Skin of body (tissue), 2 donors: Measurements from ENCODE around the gene ZBTB4. TPM values are rescaled to one million over a fixed set of nuclear protein-coding genes. Genes with fewer than 3 reads are reported as not detected.
A peak's percentile ranks its signal among the peaks of the same experiment; 100 is the strongest.
"Not testable (repeated sequence)": the region's sequence is repeated elsewhere in the genome, so short reads cannot be mapped to it uniquely, and the experiment has no call there.

Experiments
- DNase-seq: peaks from one replicate; lab custom pipeline; 2025; lab: John Stamatoyannopoulos, UW
- total RNA-seq: library from RNA; depleted of rRNA; stranded (reverse); fragments of >200 nt; gene quantifications from one replicate; pipeline ENCODE4 v1.2.3, GENCODE V29; 2014

ZBTB4 gene
- total RNA-seq, 1 donor from 2014 or later: 16.7 TPM

DNA sequence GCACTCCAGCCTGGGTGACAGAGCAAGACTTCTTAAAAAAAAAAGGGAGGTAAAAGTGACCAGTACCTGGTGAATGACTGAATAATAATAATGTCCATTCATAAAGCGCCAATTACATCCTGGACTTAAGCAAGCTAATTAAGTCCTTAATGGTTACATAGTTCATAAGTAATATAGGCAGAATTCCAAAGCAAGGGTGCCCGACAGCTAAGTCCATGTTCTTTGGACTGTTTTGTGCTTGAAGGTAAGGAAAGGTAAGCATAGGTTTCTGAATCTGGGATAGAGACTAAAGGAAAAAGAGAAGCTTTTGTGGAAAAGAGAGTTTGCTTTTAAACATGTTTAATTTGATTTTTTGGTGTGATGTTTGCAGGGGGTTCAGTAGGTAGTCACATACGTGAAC is 14.5 kb upstream of the ZBTB4 start:
- DNase-seq: no peak

GRCh38 chr17:7491583-7491982 is 12.2 kb upstream of the ZBTB4 start:
- DNase-seq: no peak

DNA sequence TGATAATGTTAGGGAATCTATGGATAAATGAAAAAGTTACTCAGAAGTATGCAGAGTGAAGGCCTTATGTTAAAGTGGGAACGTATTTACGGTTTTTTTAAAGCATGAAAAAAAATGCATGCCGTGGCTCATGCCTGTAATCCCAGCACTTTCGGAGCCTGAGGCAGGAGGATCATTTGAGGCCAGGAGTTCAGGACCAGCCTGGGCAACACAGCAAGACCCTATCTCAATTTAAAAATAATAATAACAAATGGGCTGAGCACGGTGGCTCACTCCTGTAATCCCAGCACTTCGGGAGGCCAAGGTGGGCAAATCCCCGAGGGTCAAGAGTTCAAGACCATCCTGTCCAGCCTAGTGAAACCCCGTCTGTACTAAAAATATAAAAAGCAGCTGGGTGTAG is 10.7 kb upstream of the ZBTB4 start:
- DNase-seq: no peak

DNA sequence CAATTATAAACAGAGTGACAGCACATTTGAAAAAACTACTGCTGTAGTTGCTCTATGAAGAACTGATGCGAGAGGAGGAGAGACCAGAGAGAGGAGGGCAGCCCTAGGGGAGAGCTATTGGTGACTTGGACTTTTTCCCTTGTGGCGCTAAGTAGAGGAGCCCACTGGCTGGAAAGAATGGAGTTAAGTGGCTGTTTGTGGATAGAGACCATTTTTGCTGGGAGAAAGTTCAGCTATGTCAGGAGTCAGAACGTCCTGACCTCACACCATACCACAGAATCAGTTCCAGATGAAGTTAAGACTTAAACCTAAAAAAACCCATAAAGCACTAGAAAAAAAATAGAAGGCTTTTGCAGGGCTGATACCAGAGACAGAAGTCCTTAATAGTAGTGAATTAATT is 6.8 kb upstream of the ZBTB4 start:
- DNase-seq: peak; percentile 40

DNA sequence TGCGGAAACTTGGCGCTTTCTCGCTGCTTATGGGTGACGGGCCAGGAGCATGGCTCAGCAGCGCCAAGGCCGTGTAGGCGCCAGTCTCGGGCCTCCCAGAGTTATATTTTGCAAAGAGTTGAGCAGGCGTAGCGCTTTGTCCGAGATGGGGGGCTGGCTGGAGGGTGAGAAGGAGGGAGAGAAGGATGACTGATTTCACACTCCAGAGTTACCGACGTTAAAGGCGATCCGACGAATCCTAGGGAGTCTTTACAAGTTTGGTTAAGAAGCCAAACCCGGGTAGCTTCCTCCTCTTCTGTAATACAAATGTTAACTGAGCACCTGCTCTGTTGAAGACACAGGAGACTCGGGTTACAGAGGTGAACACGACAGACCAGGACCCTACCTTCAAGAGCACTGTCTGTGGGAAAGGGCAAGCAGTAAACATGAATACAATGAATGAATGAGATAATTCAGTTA is 5.5 kb upstream of the ZBTB4 start:
- DNase-seq: no peak

- DNase-seq: peak; percentile 98
Measured at GRCh38 chr17:7484067-7484918, 4.9 kb upstream of the ZBTB4 start, which contains the start of gene POLR2A. POLR2A (plus strand) TSS chr17:7484366.

DNA sequence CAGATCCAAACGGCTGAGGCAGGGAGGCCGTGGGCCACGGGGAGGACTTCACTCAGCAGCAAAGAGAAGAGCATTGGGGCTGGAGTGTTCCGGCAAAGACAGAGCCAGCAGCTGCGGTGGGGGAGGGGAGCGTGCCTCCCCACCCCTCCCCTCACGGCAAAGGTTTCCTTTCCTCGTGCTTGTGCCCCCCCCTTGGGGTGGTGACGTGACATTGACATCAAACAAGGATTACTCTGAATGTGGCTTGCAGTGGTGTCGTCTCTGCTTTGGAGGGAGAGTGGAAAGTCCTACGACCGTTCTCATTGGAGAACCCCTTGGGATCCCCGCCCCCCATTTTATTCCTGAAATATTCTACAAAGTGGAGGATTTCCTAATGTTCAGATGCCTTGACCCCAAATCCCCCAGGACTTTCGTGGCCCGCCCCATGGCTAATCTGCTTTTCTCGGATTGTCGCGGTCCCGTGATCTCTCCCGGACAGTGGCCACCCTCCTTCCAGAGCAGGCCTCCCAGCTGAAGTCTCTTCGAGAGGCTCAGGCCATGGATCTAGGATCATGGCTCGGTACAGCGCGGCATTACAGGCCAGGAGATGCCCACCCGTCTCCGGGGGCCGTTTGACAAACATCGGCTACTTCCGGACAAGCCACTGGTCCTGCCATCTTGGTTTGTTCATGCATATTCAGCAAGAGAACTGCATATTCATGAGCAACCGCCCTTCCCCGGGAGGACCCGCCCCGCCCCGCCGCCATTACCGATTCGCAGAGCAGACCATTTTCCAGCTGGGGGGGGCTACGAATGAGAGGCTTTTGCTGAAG is 4.0 kb upstream of the ZBTB4 start:
- DNase-seq: peak; percentile 97

DNA sequence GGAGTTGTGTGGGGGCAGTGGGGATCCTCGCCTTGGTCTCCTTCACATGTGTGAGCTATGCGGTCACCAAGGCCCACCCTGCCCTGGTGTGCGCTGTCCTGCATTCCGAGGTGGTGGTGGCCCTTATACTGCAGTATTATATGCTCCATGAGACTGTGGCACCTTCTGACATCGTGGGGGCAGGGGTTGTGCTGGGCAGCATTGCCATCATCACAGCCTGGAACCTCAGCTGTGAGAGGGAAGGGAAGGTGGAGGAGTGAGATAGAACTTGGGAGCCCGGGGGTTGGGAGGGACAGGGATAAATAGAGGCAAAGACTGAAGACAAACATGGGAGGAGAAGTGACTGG is 3.3 kb upstream of the ZBTB4 start:
- DNase-seq: not testable (repeated sequence)

GRCh38 chr17:7481842-7482741 is 2.7 kb upstream of the ZBTB4 start:
- DNase-seq: not testable (repeated sequence)

GRCh38 chr17:7481275-7481674 is 1.8 kb upstream of the ZBTB4 start, which contains the start of gene SLC35G6:
SLC35G6 (plus strand) TSS chr17:7481446; CDS start chr17:7481517, 71 bp downstream.
- DNase-seq: not testable (repeated sequence)

DNA sequence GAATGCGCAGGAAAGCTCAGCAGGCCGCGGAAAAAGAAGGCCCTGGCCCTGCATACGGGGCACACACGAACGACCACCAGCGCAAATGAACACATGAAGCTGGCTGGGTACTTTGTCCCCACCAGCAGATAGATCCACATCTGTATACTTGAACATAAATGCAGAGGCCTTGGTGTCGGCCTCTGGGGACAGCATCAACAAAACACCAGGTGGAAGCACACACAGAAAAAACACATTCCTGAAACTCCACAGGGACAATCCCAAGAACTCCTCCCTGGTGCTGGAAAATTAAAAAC is 606 bp upstream of the ZBTB4 start:
- DNase-seq: peak; percentile 31

DNA sequence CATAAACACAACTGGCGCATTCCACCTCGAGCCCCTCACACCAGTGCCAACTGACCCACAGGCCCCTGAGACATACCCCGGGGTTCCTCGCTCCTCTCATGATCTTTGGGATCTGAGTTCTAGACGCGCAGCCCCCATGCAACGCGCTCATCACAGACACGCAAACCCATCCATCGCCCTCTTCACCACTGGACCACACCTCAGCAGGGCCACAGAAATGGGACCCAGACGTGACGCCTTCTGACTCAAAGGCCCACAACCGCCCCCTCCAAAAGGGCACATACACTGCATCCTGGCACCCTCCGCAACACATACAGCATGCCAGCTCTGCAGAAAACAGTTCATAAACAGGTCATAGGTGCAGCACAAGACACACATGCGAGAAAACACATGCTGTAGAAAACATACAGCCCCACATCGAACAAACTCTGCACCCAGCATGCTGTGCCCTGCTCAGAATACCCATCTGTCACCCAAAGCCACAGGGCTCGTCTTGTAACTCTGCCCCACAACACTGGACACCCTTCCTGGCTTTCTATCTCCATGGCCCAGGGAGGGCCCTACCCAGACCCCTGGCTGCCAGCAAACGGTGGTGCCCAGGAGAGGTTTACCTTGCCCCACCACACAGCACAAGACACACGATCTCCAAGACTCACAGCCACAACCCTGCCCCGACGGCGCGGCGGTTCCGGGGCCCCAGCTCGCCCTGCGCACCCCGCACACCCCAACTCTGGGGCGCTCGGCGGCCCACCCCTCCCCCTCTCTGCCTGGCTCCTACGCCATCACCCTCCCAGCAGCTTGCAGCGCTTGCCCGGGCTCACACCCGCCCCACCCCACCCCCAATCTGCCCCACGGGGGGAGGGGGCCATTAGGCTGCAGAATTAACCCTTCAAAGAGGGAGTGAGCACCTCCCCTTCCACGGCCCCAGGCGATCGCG is 887 bp downstream of the ZBTB4 start:
- DNase-seq: no peak

DNA sequence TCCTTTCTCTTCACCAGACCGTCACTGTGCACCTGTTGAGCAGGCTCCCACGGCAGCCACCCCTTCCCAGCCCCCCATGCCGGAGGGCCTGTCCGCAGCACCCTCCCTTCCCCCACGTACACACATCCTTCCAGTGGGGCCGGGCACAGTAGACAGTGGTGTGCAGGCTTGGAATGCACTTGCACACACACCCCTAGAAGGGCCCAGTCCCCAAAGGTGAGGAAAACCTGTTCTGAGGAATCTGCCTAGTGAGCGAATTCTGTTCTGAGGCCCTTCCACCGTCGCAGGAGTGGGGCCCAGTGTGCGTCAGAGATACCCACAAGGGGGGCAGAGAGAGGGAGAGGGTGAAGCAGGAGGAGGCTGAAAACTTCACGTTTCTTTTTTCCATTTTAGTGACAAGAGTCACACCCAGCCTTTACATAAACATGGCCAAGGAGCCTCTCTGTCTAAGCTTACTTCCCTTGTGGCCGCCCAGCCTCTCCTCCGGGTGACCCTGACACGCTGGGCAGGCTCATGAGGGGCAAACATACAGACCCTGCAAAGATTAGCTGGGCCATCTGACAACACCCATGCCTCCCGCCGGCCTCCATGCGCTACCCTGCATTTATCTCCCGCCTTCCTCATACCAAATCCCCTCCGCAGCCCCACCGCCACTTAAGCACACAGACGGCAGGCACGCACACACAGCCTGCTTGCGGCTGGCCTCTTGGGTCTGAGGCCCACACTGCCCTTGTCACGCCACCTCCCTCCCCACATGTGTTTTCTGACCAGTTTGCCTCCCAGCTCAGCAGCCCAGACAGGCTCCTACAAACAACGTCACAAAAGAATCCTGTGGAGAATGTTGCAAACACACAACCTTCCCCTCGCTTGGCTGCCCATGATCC is 1.8 kb downstream of the ZBTB4 start:
- peak; percentile 14 for DNase-seq

GRCh38 chr17:7476951-7477350 is 2.5 kb downstream of the ZBTB4 start:
- no peak for DNase-seq

DNA sequence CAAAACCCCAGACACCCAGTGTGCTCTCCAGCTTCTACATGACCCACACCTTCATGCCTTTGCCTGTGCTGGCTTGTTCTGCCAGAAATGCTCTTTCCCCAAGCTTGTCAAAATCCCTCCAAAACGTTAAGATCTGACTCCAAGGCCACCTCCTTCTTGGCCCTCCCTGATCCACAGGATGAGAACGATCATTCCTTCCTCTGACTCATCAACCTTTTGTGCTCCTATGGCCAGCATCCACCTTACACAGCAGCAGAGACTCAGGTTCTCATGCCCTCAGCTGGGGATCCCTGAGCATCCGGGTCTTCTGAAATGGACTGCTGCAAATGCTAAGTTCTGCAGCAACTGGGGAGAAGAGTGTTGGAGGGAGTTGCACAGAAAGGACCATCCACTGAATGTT is 2.9 kb downstream of the ZBTB4 start:
- DNase-seq: no peak

GRCh38 chr17:7475764-7476422 is 3.5 kb downstream of the ZBTB4 start:
- no peak for DNase-seq

- DNase-seq: not testable (repeated sequence)
Measured at GRCh38 chr17:7474767-7475166, 4.7 kb downstream of the ZBTB4 start.

DNA sequence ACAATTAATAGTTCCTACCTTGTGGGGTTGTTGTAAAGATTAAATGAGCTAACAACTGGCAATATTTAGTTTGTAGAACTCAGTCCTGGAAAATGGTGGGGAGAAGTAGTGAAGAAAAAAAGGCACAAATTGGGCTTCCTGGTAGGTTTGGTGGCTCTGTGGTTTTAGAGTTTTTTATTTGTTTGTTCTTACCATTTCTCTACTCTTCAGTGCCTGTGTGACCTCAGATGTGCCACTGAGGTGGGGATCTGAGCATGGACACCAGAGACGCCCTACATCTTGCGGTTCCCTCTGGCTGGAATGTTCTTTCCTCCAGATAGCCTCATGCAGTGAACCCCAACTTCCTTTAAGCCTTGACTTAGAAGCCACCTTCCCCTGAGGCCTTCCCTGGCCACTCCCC is 7.7 kb downstream of the ZBTB4 start:
- no peak for DNase-seq

DNA sequence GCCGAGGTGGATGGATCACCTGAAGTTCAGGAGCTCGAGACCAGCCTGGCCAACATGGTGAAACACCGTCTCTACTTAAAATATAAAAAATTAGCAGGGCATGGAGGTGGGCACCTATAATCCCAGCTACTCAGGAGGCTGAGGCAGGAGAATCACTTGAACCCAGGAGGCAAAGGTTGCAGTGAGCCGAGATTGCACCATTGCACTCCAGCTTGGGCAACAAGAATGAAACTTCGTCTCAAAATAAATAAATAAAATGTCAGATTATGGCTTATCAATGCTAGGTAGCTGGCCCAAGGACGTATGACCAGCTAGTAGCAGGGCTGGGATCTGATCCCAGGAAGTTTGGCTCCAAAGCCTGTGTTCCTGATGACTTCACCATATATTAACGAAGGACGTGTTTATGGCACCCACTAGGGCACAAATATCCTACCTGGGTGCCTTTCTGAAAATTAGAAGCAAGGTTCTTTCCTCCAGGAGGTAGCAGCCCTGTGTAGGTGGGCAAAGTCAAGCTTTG is 8.9 kb downstream of the ZBTB4 start:
- not testable (repeated sequence) for DNase-seq
